HK-2 (cell line): ENCODE results near the gene UBXN2A.
A peak's percentile ranks its signal among the peaks of the same experiment; 100 is the strongest.
"Not testable (repeated sequence)": the region's sequence is repeated elsewhere in the genome, so short reads cannot be mapped to it uniquely, and the experiment has no call there.

Source experiments
- DNase-seq: peaks from one replicate; pipeline ENCODE4 v3.0.0-alpha.2; 2018; ENCODE audit not compliant: unreplicated experiment

UBXN2A gene

DNA sequence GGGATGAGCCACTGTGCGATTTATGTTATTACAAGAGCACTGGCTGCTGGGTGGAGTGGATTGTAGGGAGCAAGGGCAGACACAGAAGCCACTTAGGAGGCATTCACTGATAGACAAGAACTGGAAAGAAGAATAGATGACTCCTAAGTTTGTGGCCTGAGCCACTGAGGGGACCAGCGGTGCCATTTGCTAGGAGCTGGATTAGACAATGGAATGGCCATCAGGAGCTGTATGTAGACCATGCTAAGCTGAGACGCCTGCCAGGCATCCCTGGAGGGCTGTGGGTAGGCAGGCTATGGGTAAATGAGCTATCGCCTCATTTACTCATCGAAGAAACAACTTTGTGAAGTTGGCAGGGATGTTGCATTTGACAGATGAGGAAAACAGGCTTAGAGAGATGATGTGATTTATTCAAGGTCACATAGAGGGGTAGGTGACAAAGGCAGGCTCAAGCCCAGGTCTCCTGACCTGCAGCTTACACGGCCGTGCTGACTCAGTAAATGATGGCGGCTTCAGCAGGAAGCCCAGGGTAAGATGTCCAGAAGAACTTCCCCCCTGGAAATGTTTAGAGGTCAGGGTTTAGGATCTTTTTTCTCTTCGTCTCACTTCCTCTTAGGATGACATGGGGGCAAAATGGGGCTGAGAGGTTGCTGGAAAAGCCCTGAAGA is 72.4 kb downstream of the UBXN2A start:
- DNase-seq, result no peak

- DNase-seq, result not testable (repeated sequence)
Observed at GRCh38 chr2:24014902-24015301, 74.6 kb downstream of the UBXN2A start.

DNA sequence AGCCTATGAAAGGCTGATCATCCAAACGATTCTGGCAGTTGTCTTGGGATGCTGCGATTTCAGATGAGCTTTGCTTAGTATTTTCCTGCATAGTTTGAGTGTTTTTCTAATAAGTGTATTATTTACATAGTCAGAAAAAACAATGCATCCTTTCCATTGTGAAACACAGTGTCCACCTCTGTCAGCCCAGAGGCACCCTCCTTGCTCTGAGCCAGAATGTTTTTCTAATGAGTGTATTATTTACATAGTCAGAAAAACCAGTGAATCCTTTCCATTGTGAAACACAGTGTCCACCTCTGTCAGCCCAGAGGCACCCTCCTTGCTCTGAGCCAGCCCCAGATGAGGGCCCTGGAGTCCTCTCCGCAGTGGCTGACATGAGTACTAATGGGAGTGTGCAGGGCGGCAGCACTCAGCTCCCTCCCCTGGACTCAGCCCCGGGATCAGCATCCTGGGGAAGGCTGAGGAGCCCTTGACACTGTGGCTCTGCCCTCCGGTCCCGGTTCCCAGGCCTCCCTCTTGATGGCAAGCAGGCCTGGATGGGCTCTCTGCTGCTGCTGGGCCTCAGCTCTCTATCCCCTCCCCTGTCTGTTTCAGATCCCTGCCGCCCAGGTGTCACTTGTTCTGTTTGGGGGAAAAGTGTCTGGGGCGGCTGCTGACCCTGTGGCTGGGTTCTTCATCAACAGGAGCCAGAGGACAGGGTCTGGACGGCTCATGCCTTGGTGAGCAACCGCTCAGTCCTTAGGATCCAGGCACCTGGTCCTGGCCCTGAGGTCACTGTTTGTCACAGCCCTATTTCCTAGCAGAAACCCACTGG is 75.5 kb downstream of the UBXN2A start:
- DNase-seq, result peak; percentile 35

DNA sequence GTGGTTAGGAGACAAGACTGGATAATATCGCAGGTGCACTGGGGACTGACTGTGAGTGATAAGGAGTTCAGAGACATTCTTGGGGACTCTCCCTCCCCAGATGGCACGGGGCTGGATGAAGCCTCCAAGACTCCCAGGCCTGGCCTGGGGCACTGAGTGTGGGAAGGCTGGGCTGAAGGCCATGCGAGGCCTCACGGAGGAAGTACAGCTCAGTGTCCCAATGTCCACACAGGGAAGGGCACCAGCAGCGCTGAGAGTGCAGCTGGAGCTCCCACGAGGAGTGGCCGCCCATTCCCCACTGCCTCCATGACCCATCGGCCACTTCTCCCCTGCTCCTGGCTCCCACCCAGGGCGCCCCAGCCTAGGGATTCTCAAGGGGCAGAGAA is 76.1 kb downstream of the UBXN2A start:
- DNase-seq, result no peak

DNA sequence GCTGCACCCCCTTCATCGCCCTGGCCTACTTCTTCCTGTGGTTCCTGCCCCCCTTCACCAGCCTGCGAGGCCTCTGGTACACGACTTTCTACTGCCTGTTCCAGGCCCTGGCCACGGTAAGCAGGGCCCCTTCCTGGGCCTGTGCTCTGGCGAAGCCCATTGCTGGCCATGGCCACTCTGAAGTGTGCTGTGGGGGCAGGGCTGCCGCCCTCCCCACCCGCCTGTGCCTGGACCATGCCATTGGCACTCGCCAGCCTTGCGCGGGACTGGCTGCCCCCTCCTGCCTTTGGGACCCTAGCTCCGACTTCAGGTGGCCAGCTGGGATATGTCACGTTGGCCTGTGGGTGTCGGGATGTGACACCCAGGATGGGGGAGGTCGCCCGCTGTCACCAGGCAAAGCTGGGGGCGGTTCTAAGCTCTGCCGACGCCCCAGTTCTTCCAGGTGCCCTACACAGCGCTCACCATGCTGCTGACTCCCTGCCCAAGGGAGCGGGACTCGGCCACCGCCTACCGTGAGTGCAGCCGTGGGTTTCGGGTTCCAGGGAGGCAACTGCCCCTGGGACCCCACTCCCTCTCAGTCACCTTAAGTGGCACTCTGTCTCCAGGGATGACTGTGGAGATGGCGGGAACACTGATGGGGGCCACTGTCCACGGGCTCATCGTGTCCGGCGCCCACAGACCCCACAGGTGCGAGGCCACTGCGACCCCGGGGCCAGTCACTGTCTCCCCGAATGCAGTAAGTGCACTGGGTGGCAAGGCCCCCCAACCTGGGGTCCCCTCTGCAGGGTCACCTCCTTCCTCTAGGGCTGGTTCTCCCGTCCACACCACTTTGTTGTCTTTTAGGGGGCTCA is 76.8 kb downstream of the UBXN2A start:
- DNase-seq, result no peak

GRCh38 chr2:24017711-24018110 is 77.4 kb downstream of the UBXN2A start:
- DNase-seq, result no peak

DNA sequence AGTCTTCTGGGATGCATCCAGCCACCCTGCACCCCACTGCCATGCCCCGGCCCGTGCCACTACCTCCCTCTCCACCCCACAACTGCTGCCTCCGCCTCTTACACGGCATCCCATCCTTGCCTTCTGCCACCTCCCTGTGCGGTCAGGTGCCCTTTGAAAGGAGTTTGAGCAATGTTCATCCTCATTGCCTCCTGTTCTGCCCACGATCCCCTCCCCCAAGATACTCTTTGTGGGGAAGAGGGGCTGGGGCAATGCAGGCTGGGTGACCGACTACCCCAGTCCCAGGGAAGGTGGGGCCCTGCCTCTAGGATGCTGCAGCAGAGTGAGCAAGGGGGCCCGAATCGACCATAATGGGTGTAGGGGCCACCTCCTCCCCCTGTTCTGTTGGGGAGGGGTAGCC is 78.0 kb downstream of the UBXN2A start:
- DNase-seq, result no peak

DNA sequence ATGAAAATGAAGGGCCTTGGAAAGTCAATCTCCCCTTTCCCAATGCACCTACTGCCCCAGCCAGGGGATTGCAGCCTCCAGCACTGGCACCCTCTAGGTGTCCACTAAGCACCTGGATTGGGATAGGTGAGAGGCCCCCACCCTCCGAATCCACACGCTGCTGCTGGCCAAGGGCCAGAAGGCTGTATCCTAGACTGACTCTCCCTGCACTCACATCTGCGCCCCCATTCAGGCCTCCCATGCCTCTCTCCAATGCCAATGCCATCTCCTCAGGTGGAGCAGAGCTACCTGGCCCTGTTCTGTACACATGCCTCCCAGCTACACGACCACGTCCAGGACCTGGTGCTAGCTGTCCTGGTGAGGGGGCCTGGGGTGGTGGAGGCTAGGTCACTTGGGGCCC is 79.5 kb downstream of the UBXN2A start:
- DNase-seq, result no peak

DNA sequence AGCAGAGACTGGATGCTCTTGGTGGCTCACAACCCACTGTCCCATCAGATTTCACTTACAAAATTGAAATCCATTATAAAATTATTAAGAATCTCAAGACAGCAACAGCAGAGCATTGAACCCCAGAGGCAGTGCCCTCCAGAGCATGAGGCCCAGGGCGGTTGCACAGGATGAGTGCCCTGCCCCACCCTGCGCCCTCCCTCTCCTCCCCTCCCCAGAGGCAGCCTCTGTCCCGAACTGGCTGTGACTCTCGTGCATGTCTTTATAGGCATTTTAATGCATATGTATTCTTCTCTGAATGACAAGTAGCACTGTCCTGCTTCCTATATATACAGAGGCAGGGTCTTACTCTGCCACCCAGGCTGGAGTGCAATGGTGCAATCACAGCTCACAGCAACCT is 80.0 kb downstream of the UBXN2A start:
- no peak for DNase-seq

- DNase-seq, result no peak
Observed at GRCh38 chr2:24021122-24021998, 81.1 kb downstream of the UBXN2A start.

DNA sequence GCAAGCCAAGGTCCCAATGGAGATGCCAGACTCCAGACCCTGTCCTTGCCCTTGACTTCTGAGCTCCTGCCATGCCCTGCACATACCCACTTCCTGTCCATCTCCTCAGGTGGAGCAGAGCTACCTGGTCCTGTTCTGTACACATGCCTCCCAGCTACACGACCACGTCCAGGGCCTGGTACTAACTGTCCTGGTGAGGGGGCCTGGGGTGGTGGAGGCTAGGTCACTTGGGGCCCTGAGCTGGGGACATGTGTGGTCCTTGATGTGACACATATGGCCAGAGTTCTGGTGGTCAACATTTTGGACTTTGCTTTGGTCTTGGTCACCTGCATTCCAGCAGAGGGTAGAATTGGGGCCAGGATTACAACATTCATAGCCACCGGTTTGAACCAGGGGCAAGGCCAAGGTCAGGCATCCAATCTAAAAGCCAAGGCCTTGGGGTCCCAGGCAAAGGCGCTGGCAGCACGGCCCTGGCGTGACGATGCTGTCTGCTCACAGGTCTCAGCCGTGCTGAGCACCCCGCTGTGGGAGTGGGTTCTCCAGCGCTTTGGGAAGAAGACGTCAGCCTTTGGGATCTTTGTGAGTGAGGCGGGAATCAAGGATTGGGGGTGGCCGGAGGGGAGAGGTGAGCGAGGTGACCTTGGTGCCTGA is 82.2 kb downstream of the UBXN2A start:
- no peak for DNase-seq

- no peak for DNase-seq
Observed at GRCh38 chr2:24022975-24023575, 82.8 kb downstream of the UBXN2A start.

DNA sequence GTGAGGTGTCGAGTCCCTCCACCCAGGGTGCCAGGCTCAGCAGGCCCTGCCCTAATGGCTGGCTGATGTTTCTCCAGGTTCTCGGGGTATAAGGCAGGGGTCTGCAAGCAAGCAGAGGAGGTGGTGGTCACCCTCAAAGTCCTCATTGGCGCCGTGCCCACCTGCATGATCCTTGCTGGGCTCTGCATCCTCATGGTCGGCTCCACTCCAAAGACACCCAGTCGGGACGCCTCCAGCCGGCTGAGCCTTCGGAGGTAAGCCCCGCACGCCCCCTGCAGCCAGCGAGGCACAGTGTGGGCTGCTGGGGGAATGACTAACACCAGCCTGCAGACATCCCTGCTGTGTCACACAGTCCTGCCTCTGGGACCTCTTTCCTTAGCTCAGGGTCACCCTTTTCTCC is 83.8 kb downstream of the UBXN2A start:
- no peak for DNase-seq

GRCh38 chr2:24024996-24025663 is 84.9 kb downstream of the UBXN2A start:
- no peak for DNase-seq

GRCh38 chr2:24026233-24026632 is 86.0 kb downstream of the UBXN2A start:
- no peak for DNase-seq

DNA sequence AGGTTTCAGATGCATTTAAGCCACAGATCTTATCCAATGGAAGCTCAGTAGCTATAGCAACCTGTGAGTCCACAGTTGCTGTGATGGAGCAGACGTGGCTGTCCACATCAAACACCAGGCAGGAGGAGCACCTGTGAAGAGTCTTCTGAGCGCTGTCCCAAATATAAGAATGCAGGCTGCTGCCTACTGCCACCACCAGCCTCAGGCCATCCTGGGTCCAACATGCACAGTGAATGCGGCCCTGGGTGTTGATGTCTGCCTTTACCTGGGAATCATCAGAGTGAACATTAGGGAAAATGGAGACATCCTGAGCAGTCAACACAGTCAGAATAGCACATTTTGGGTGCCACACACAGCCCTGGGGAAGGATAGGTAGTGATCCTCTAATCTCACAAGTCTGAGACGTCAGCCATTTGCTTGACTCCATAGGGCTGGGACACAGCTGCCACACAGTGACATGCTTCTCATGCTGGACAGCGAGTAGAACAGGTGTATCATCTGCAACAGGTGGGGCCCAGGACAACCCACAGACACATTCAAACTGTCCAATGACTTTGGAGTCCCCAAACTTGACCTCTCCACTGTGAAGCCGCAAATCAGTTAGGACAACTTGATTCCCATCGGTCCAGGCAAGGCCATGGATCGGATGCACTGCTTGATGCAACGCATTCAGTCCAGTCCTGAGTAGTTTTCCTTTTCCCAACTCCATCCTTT is 98.7 kb downstream of the UBXN2A start:
- DNase-seq, result no peak

DNA sequence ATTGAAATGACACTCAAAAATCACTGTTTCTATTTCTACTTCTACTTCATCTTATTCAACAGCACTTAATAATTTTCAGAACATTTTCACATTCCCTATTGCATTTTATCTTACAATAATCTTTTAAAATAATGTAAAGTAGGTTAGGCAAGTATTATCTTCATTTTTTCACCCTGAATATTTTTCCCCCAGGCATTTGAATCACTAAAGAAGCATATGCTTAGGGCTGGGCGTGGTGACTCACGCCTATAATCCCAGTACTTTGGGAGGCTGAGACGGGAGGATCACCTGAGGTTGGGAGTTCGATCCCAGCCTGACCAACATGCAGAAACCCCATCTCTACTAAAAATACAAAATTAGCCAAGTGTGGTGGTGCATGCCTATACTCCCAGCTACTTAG is 100.2 kb downstream of the UBXN2A start:
- no peak for DNase-seq

DNA sequence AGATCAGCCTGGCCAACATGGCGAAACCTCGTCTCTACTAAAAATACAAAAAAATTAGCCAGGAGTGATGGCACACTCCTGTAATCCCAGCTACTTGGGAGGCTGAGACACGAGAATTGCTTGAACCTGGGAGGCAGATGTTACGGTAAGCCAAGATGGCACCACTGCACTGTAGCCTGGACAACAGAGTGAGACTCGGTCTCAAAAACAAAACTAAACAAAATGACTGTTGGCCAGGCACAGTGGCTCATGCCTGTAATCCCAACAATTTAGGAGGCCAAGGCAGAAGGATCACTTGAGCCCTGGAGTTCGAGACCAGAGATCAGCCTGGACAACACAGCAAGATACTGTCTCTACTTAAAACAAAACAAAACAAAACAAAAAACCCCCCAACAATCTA is 102.9 kb downstream of the UBXN2A start:
- DNase-seq, result not testable (repeated sequence)
